ENCODE results near the gene MAB21L4. TPM values are rescaled to one million over a fixed set of nuclear protein-coding genes. Genes with fewer than 3 reads are reported as not detected.

The MAB21L4 gene
- total RNA-seq, 1 donor from 2014 or later, result not detected

GRCh38 chr2:240893363-240893844 lies 2.6 kb downstream of the MAB21L4 start:
- no peak overlapping the region for H3K4me3 Mint-ChIP-seq (ENCODE audit: unreplicated experiment)
- H3K27me3 Mint-ChIP-seq (ENCODE audit: unreplicated experiment), result no peaks in the 10 kb centered on the region
- H3K36me3 Mint-ChIP-seq (ENCODE audit: unreplicated experiment), result no peaks in the 10 kb centered on the region
- DNase-seq (ENCODE audit: extremely low spot score, unreplicated experiment), result no peak
- no peaks in the 10 kb centered on the region for H3K9me3 Mint-ChIP-seq (ENCODE audit: unreplicated experiment)
- H3K4me1 Mint-ChIP-seq (ENCODE audit: unreplicated experiment), result peaks cover 2% of the 10 kb centered on the region
- H3K27ac Mint-ChIP-seq (ENCODE audit: unreplicated experiment), result no peak overlapping the region
- no peak for TF ChIP-seq CTCF (IDR thresholded peaks at IDR 0.05)

- Mint-ChIP-seq H3K36me3 (ENCODE audit: unreplicated experiment) (no peaks in the 10 kb centered on the region), H3K9me3 (ENCODE audit: unreplicated experiment) (no peaks in the 10 kb centered on the region), H3K27me3 (ENCODE audit: unreplicated experiment) (no peaks in the 10 kb centered on the region), H3K4me1 (ENCODE audit: unreplicated experiment) (peaks cover 2% of the 10 kb centered on the region), H3K27ac (ENCODE audit: unreplicated experiment) (no peak overlapping the region), H3K4me3 (ENCODE audit: unreplicated experiment) (no peak overlapping the region)
- DNase-seq (ENCODE audit: extremely low spot score, unreplicated experiment), result no peak
- TF ChIP-seq CTCF (IDR thresholded peaks at IDR 0.05), result no peak
Measured at GRCh38 chr2:240892925-240893324, 3.0 kb downstream of the MAB21L4 start.

- no peak overlapping the region for H3K27ac Mint-ChIP-seq (ENCODE audit: unreplicated experiment)
- H3K4me3 Mint-ChIP-seq (ENCODE audit: unreplicated experiment), result no peak overlapping the region
- H3K27me3 Mint-ChIP-seq (ENCODE audit: unreplicated experiment), result no peaks in the 10 kb centered on the region
- H3K9me3 Mint-ChIP-seq (ENCODE audit: unreplicated experiment), result no peaks in the 10 kb centered on the region
- no peak for DNase-seq (ENCODE audit: extremely low spot score, unreplicated experiment)
- H3K4me1 Mint-ChIP-seq (ENCODE audit: unreplicated experiment), result peaks cover 2% of the 10 kb centered on the region
- H3K36me3 Mint-ChIP-seq (ENCODE audit: unreplicated experiment), result no peaks in the 10 kb centered on the region
- TF ChIP-seq CTCF (IDR thresholded peaks at IDR 0.05), result no peak
Measured at GRCh38 chr2:240892356-240892755, 3.6 kb downstream of the MAB21L4 start.

- TF ChIP-seq CTCF (IDR thresholded peaks at IDR 0.05), result no peak
- H3K27me3 Mint-ChIP-seq (ENCODE audit: unreplicated experiment), result no peaks in the 10 kb centered on the region
- peaks cover 2% of the 10 kb centered on the region for H3K4me1 Mint-ChIP-seq (ENCODE audit: unreplicated experiment)
- DNase-seq (ENCODE audit: extremely low spot score, unreplicated experiment), result no peak
- no peaks in the 10 kb centered on the region for H3K9me3 Mint-ChIP-seq (ENCODE audit: unreplicated experiment)
- no peak overlapping the region for H3K4me3 Mint-ChIP-seq (ENCODE audit: unreplicated experiment)
- H3K36me3 Mint-ChIP-seq (ENCODE audit: unreplicated experiment), result no peaks in the 10 kb centered on the region
- H3K27ac Mint-ChIP-seq (ENCODE audit: unreplicated experiment), result no peak overlapping the region
Measured at GRCh38 chr2:240891492-240892340, 4.2 kb downstream of the MAB21L4 start.

- Mint-ChIP-seq H3K4me1 (ENCODE audit: unreplicated experiment) (peaks cover 2% of the 10 kb centered on the region), H3K36me3 (ENCODE audit: unreplicated experiment) (no peaks in the 10 kb centered on the region), H3K4me3 (ENCODE audit: unreplicated experiment) (no peak overlapping the region), H3K27ac (ENCODE audit: unreplicated experiment) (no peak overlapping the region), H3K9me3 (ENCODE audit: unreplicated experiment) (no peaks in the 10 kb centered on the region), H3K27me3 (ENCODE audit: unreplicated experiment) (peaks cover 5% of the 10 kb centered on the region)
- no peak for TF ChIP-seq CTCF (IDR thresholded peaks at IDR 0.05)
- DNase-seq (ENCODE audit: extremely low spot score, unreplicated experiment), result no peak
Measured at GRCh38 chr2:240890691-240891090, 5.3 kb downstream of the MAB21L4 start.

All from osteocyte (in vitro differentiated cells).